Smooth muscle cell (in vitro differentiated cells): ENCODE data around the gene GPR62. TPM values are rescaled to one million over a fixed set of nuclear protein-coding genes. Genes with fewer than 3 reads are reported as not detected.
A peak's percentile ranks its signal among the peaks of the same experiment; 100 is the strongest.

Experiments used
- DNase-seq: peaks from one replicate; lab custom pipeline; 2025; ENCODE audit not compliant: unreplicated experiment; lab: John Stamatoyannopoulos, UW
- H2AFZ ChIP-seq: fragments of 200-600 bp; sonication (generic); 2 replicates; pipeline ENCODE4 v1.6.0; 2016; ENCODE audit warnings: antibody characterized with exemption, low read depth, mild to moderate bottlenecking
- H3F3A ChIP-seq: fragments of 200-600 bp; sonication (generic); 2 replicates; pipeline ENCODE4 v1.6.0; 2017; ENCODE audit warnings: antibody characterized with exemption, low read depth
- H3K27ac ChIP-seq: fragments of 200-600 bp; sonication (generic); 2 replicates; pipeline ENCODE4 v1.5.1; 2016; ENCODE audit warnings: low read depth, mild to moderate bottlenecking
- H3K27me3 ChIP-seq: fragments of 200-600 bp; sonication (generic); 2 replicates; pipeline ENCODE4 v1.6.1; 2016; ENCODE audit warnings: low read depth, mild to moderate bottlenecking
- H3K36me3 ChIP-seq: fragments of 200-600 bp; sonication (generic); 2 replicates; pipeline ENCODE4 v1.5.1; 2016; ENCODE audit warnings: low read depth
- H3K4me1 ChIP-seq: fragments of 200-600 bp; sonication (generic); 2 replicates; pipeline ENCODE4 v1.5.1; 2016; ENCODE audit warnings: low read depth
- H3K4me2 ChIP-seq: fragments of 200-600 bp; sonication (generic); 2 replicates; pipeline ENCODE4 v1.6.0; 2016; ENCODE audit warnings: mild to moderate bottlenecking
- H3K4me3 ChIP-seq: fragments of 200-600 bp; sonication (generic); 2 replicates; pipeline ENCODE4 v1.5.1; 2016; ENCODE audit warnings: mild to moderate bottlenecking
- H3K79me2 ChIP-seq: fragments of 200-600 bp; sonication (generic); 2 replicates; pipeline ENCODE4 v1.6.0; 2016; ENCODE audit warnings: low read depth, mild to moderate bottlenecking
- H3K9ac ChIP-seq: fragments of 200-600 bp; sonication (generic); 2 replicates; pipeline ENCODE4 v1.6.0; 2016; ENCODE audit warnings: low read depth
- H3K9me3 ChIP-seq: fragments of 200-600 bp; sonication (generic); replicated peaks from 2 replicates; pipeline ENCODE4 v1.5.1; 2016; ENCODE audit warnings: low read depth
- H4K20me1 ChIP-seq: fragments of 200-600 bp; sonication (generic); 2 replicates; pipeline ENCODE4 v1.6.0; 2016; ENCODE audit warnings: low read depth
- CTCF ChIP-seq: fragments of 200-600 bp; sonication (generic); IDR thresholded peaks from 2 replicates; pipeline ENCODE4 v1.5.1; 2017; ENCODE audit warnings: borderline replicate concordance, mild to moderate bottlenecking, antibody characterized with exemption; ENCODE audit not compliant: insufficient read depth, poor library complexity, severe bottlenecking
- WGBS: methylation state at CpG from one replicate; pipeline ENCODE4 v1.1.7; 2016; ENCODE audit warnings: low lambda C conversion rate; 5-methylcytosine and 5-hydroxymethylcytosine counted together
- polyA plus RNA-seq: library from polyadenylated mRNA; unstranded; fragments of >200 nt; fragmentation: Nextera tagmentation; extraction: Ambion mirVana; gene quantifications from 2 replicates; pipeline ENCODE4 v1.2.1, GENCODE V29; 2016
- total RNA-seq: library from RNA; depleted of rRNA; stranded (reverse); fragments of >200 nt; gene quantifications from 2 replicates; pipeline ENCODE4 v1.2.3, GENCODE V29; 2014

Gene GPR62
- total and polyA plus RNA-seq, 2 experiments from 2014 or later = 0.09 to 0.18 TPM

- WGBS = 83% methylated on average over 2 of the region's 2 CpGs
- Histone ChIP-seq H3K4me2 (peak overlapping the region; percentile 97), H3K27ac (peak overlapping the region; percentile 85)
Observed at GRCh38 chr3:51994530-51994929, 39.3 kb downstream of the GPR62 start.

GRCh38 chr3:51995346-51996163 lies 40.4 kb downstream of the GPR62 start, which contains the start of gene RPL29:
Gene RPL29, minus strand, starts transcription at chr3:51995895. Its CDS starts 434 bp downstream, at chr3:51995461.
- Histone ChIP-seq H4K20me1 (peaks cover 21% of the 10 kb centered on the region), H2AFZ (no peak within 1 kb of the TSS), H3K4me2 (peak within 1 kb of the TSS; percentile 97), H3K36me3 (no peaks in the 10 kb centered on the region), H3K79me2 (peaks cover 27% of the 10 kb centered on the region), H3K4me1 (peaks cover 11% of the 10 kb centered on the region), H3F3A (peaks cover 24% of the 10 kb centered on the region), H3K27ac (peak within 1 kb of the TSS; percentile 85), H3K4me3 (peak within 1 kb of the TSS; percentile 80), H3K9me3 (no peaks in the 10 kb centered on the region), H3K27me3 (no peaks in the 10 kb centered on the region), H3K9ac (peak within 1 kb of the TSS; percentile 96)
- no peak for TF ChIP-seq CTCF
- DNase-seq = peak; percentile 34
- WGBS = under 1% methylated on average over 39 of the region's 40 CpGs

More at GRCh38 chr3:51994530-51994929, 39.3 kb downstream of the GPR62 start:
- Histone ChIP-seq H3F3A (peaks cover 24% of the 10 kb centered on the region), H3K27me3 (no peaks in the 10 kb centered on the region), H3K79me2 (peaks cover 27% of the 10 kb centered on the region), H4K20me1 (peaks cover 21% of the 10 kb centered on the region), H3K9ac (peak overlapping the region; percentile 96), H3K36me3 (no peaks in the 10 kb centered on the region), H2AFZ (no peak overlapping the region), H3K4me1 (peaks cover 11% of the 10 kb centered on the region), H3K4me3 (peak overlapping the region; percentile 80), H3K9me3 (no peaks in the 10 kb centered on the region)
- no peak for DNase-seq
- no peak for TF ChIP-seq CTCF

DNA sequence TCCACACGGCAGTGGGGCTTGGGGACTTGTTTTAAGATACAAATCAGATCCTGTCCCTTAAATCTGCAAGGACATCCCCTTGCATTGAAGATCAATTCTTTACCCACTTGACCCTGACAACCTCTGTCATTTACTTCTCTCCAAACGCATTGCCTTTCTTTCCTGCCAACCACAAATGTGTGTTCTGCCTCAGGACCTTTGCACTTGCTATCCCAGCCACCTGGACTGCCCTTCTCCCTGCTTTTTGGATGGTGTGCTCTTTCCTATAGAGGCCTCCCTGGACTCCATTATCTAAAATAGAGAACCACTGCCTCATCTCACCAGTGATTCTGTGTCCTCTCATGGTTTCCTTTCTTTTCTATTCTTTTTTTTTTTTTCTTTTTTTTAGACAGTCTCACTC lies 42.0 kb downstream of the GPR62 start:
- Histone ChIP-seq H3K4me1 (peaks cover 17% of the 10 kb centered on the region), H4K20me1 (peaks cover 18% of the 10 kb centered on the region), H3K36me3 (no peaks in the 10 kb centered on the region), H3F3A (peaks cover 20% of the 10 kb centered on the region), H3K4me3 (no peak overlapping the region), H3K27me3 (no peaks in the 10 kb centered on the region), H3K9me3 (no peaks in the 10 kb centered on the region), H3K4me2 (no peak overlapping the region), H3K79me2 (peaks cover 27% of the 10 kb centered on the region), H3K27ac (no peak overlapping the region), H2AFZ (no peak overlapping the region), H3K9ac (no peak overlapping the region)
- DNase-seq = no peak
- 93% methylated on average over 2 of the region's 2 CpGs for WGBS
- no peak for TF ChIP-seq CTCF
